GM12891 (cell line): ENCODE data around the gene GPR55.

Experiments
- DNase-seq: peaks from one replicate; pipeline ENCODE4 v3.0.0; 2011; ENCODE audit warnings: low spot score; ENCODE audit not compliant: insufficient read length
- FAIRE-seq: peaks from 2 replicates; lab custom pipeline; 2011; peaks lifted over from hg19 to GRCh38; lab: Jason Lieb, UNC
- PAX5 ChIP-seq: IDR thresholded peaks from 2 replicates; pipeline ENCODE4 v1.6.1; 2011; ENCODE audit warnings: low read length, moderate library complexity, mild to moderate bottlenecking; ENCODE audit not compliant: insufficient read depth, severe bottlenecking
- POLR2A ChIP-seq: IDR thresholded peaks from 2 replicates; pipeline ENCODE4 v1.6.1; 2011; ENCODE audit warnings: low read depth, low read length, control low read depth
- POLR2AphosphoS5 ChIP-seq: IDR thresholded peaks from 2 replicates; pipeline ENCODE4 v1.6.1; 2011; ENCODE audit warnings: low read depth, low read length, control low read depth
- POU2F2 ChIP-seq: IDR thresholded peaks from 2 replicates; pipeline ENCODE4 v1.6.1; 2011; ENCODE audit warnings: low read depth, mild to moderate bottlenecking, control low read depth, low read length, moderate library complexity
- SPI1 ChIP-seq: IDR thresholded peaks from 2 replicates; pipeline ENCODE4 v1.6.1; 2011; ENCODE audit warnings: low read depth, low read length, control low read depth
- TAF1 ChIP-seq: IDR thresholded peaks from 2 replicates; pipeline ENCODE4 v1.6.1; 2011; ENCODE audit warnings: low read depth, low read length, control low read depth

Gene GPR55

GRCh38 chr2:230961091-230961491 is 36.0 kb upstream of the GPR55 start:
- TF ChIP-seq TAF1 (no peak), POU2F2 (no peak), SPI1 (no peak), POLR2AphosphoS5 (no peak), POLR2A (no peak), PAX5 (no peak)
- no peak for FAIRE-seq
- DNase-seq, result no peak

DNA sequence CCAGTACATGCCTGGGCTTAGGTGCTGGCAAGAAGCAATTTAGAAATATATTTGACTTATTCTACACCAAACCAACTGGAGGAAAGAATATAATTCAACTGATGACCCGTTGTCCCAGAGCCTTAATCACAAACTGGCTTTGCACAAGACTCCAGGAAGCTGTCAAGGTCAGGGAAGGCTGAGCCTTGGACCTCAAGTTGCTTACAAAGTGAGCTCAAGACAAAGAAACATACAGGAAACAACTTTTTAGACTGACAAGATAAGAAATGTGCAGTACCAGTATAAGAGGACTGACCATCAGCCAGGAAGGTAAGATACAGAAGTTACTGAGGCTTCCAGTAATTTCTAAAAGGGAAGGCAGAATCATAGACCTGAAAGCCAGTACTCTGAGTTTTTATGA is 35.0 kb upstream of the GPR55 start:
- DNase-seq, result no peak
- FAIRE-seq, result peak; percentile 66
- no peak for TF ChIP-seq PAX5
- TF ChIP-seq SPI1, result no peak
- no peak for TF ChIP-seq POLR2AphosphoS5
- no peak for TF ChIP-seq POLR2A

- TF ChIP-seq POU2F2, result no peak
- TF ChIP-seq POLR2A, result no peak
- TF ChIP-seq PAX5, result no peak
- no peak for TF ChIP-seq TAF1
- TF ChIP-seq POLR2AphosphoS5, result no peak
- no peak for TF ChIP-seq SPI1
- peak; percentile 84 for FAIRE-seq
- DNase-seq, result no peak
Observed at GRCh38 chr2:230958820-230959756, 34.0 kb upstream of the GPR55 start.

DNA sequence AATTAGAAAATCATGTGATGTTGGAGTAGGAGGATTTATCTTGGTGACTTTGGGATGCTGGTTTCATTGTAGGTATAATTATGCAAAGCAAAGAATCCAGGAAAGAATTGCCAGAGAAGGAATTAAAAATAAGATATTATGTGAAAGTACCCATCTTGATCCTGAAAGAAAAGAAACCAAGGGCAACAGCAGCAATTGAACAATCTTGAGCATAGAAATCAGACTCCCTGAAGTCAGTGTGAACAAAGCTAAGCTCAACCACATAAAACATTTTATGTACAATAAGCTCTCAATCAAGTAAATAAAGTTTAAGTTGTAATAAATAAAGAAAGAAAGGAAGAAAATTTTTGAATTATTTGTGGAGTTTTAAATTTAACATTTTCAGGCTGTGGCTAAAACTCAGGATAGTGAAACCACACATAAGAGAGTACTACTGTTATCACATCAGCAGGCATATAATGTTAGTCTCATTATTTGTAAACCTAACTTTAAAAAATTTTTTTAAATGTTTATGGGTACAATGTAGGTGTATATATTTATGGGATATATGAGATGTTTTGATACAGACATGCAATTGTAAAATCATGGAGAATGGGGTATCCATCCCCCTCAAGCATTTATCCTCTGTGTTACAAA is 32.8 kb upstream of the GPR55 start:
- FAIRE-seq, result no peak
- TF ChIP-seq PAX5 (no peak), TAF1 (no peak), POLR2AphosphoS5 (no peak; the same call in 1 of the 2 replicates), POLR2A (no peak), POU2F2 (no peak), SPI1 (no peak)
- DNase-seq, result no peak

DNA sequence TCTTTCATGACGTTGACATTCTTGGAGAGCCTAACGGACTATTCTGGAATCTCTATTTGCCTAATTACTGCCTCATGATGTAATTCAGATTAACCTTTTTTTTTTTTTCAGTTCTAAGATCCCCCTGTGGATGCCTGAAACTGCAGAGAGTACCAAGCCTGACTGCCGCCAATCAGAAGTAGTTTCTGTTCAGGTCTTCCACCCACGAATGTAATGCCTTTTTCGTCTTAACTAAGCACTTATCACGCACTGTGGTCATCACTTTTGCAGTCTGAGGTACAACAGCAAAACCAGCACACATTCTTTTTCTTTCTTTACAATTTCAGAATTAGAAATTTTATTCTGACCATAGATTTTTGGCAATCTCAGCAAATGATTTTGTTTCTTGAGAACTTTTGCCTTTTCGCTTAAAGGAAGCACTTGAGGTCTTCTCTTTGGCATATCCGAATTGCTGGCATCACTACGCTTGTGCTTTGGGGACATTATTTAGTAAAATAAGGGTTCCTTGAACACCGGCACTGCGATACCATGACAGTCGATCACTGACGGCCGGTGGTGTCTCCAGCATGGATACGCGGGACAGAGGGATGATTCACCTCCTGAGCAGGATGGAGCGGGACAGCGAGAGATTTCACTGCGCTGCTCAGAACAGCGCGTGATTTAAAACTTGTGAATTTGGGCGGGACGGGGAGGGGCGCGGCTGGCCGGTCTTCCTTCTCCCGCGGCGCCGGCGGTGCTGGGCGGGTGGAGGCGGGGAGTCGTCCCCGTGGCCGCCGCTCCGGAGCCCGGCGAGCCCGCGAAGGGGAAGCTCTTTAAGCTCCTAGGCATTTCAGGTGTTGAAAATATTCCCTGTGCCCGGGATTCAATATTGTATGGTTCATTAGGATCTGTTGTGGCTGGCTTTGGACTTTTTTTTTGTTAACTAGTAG is 32.0 kb upstream of the GPR55 start:
- TF ChIP-seq POLR2AphosphoS5 (peak; percentile 94), TAF1 (peak; percentile 88), POU2F2 (peak; percentile 69), PAX5 (no peak), POLR2A (peak; percentile 91)
- DNase-seq, result no peak
- FAIRE-seq, result peak; percentile 98

DNA sequence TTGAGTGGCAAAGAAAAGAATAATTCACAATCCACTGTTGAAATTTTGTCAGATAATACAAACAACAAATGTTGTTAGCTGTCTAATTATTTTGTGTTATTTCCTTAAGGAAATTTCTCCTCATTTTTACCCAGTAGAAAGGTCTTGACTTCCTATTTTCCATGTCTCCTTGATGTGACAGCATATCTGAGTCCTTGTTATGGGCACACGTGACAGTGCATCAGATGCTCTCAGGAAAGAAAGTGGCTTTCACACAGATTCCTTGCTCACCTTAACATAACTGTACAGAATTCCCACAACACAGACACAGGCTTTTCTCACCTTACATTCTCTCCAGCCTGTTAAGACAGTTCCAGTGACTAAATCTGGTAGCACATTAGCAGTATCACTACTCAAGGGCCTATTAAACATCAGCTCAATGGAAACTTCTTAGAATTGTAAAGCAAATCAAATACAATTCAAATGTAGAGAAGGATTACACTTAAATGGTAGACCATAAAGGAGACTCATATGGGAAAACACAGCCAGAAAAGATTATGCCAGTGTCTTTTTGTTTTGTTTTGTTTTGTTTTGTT is 30.2 kb upstream of the GPR55 start:
- FAIRE-seq, result no peak
- TF ChIP-seq SPI1 (no peak), TAF1 (no peak), POLR2AphosphoS5 (no peak), POU2F2 (no peak), POLR2A (no peak), PAX5 (no peak)
- no peak for DNase-seq

DNA sequence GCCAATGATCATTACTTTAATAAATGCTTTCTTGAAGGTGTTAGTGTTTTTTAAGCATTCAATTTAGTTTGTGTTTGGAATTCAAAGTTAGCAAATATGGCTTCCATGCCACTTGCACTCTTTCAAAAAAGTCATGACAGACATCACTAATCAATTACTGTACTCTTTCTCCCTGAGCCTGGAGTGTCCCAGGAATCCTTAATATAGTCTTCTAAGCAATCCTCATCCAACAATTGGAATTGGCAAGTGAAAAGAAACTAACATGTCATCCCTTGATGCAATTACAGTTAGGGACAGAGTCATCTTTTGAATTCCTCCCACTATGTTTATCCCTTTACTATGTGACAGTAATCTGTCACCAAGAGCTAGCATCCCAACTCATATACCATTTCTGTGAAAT is 29.7 kb upstream of the GPR55 start:
- TF ChIP-seq PAX5, result no peak
- no peak for TF ChIP-seq POLR2AphosphoS5
- TF ChIP-seq POU2F2, result no peak
- no peak for TF ChIP-seq TAF1
- no peak for TF ChIP-seq POLR2A
- no peak for TF ChIP-seq SPI1
- no peak for DNase-seq
- FAIRE-seq, result peak; percentile 87

- no peak for DNase-seq
- peak; percentile 92 for FAIRE-seq
- TF ChIP-seq TAF1 (peak; percentile 72), POU2F2 (peak; percentile 76; the same call in 1 of the 2 replicates), POLR2AphosphoS5 (peak; percentile 67; the same call in 1 of the 2 replicates), SPI1 (no peak), POLR2A (no peak), PAX5 (peak; percentile 92)
Observed at GRCh38 chr2:230953845-230954244, 28.8 kb upstream of the GPR55 start.
